Lower leg skin (tissue), 3 donors: ENCODE data around the gene SLC6A13.

Experiments
- POLR2A ChIP-seq, 2 donors: fragments of 450-650 bp; IDR thresholded peaks; one replicate each; pipeline ENCODE4 v1.6.1; 2016 to 2017; ENCODE audit warnings: antibody characterized with exemption in 2 of 2, mild to moderate bottlenecking in 1 of 2, moderate library complexity in 1 of 2
- TF ChIP-seq, protein P1 (sequence below), 3 donors: fragments of 450-650 bp; IDR thresholded peaks; one replicate each; pipeline ENCODE4 v1.5.1; 2016; ENCODE audit warnings: antibody characterized with exemption in 3 of 3, mild to moderate bottlenecking in 3 of 3, moderate library complexity in 2 of 3

- TF ChIP-seq, protein P1, sequence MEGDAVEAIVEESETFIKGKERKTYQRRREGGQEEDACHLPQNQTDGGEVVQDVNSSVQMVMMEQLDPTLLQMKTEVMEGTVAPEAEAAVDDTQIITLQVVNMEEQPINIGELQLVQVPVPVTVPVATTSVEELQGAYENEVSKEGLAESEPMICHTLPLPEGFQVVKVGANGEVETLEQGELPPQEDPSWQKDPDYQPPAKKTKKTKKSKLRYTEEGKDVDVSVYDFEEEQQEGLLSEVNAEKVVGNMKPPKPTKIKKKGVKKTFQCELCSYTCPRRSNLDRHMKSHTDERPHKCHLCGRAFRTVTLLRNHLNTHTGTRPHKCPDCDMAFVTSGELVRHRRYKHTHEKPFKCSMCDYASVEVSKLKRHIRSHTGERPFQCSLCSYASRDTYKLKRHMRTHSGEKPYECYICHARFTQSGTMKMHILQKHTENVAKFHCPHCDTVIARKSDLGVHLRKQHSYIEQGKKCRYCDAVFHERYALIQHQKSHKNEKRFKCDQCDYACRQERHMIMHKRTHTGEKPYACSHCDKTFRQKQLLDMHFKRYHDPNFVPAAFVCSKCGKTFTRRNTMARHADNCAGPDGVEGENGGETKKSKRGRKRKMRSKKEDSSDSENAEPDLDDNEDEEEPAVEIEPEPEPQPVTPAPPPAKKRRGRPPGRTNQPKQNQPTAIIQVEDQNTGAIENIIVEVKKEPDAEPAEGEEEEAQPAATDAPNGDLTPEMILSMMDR (IDR thresholded peaks at IDR 0.05): peak in 1 of 3 donors; percentile 90
- no peak for TF ChIP-seq POLR2A (IDR thresholded peaks at IDR 0.05)
These were observed 52.1 kb downstream of the SLC6A13 start for GRCh38 chr12:210277-211141.
